HG03045 (cell line): ENCODE measurements around the gene MRO.

Source experiments
- ATAC-seq: cut with Tn5 transposase; IDR thresholded peaks from one replicate; pipeline ENCODE4 v1.9.1; 2021; ENCODE audit warnings: mild to moderate bottlenecking, moderate library complexity; ENCODE audit not compliant: unreplicated experiment

Gene MRO

GRCh38 chr18:50748243-50749229 is 71.3 kb downstream of the MRO start:
- ATAC-seq: no peak

- ATAC-seq: no peak
Observed at GRCh38 chr18:50747849-50748242, 72.0 kb downstream of the MRO start.

DNA sequence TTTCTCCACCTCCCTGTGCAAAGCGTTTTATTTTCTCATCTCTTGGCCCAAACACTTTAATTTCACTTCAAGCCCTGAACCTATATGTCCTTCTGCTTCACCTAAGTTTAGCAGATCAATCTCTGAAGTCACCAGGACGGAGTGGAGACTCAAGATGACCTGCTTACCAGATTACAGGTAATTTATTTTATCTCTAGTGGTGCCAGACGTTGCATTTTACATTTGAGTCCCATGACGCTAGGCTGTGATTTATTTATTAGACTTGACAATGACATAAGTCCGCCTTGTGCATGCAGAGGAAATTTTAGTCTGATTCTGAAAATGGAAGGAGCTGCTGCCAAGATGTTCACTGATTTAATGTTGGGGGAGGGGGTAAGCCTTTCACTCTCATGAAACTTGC is 73.9 kb downstream of the MRO start:
- ATAC-seq: no peak
